Tibial nerve (tissue), 4 donors: ENCODE data around the gene ARAP1. TPM values are rescaled to one million over a fixed set of nuclear protein-coding genes. Genes with fewer than 3 reads are reported as not detected.

Experiments used
- DNase-seq, 2 donors: peaks; one replicate each; pipeline ENCODE4 v3.0.0-alpha.2; 2019; ENCODE audit warnings: low spot score in 2 of 2
- H3K27ac ChIP-seq, 4 donors: fragments of 200-600 bp; sonication (generic) in 3 of 4; one replicate each; pipeline ENCODE4 v1.5.1; 2017 to 2019; ENCODE audit warnings: mild to moderate bottlenecking in 1 of 4
- H3K27me3 ChIP-seq, 2 donors: fragments of 200-600 bp; sonication (generic) in 1 of 2; one replicate each; pipeline versions ENCODE4 v1.5.1 to v1.6.0; 2017 to 2019
- H3K36me3 ChIP-seq, 3 donors: fragments of 200-600 bp; sonication (generic); one replicate each; pipeline ENCODE4 v1.5.1; 2018 to 2019
- H3K4me1 ChIP-seq, 4 donors: fragments of 200-600 bp; sonication (generic) in 3 of 4; one replicate each; pipeline ENCODE4 v1.5.1; 2017 to 2019
- H3K4me3 ChIP-seq, 4 donors: fragments of 200-600 bp; sonication (generic) in 3 of 4; one replicate each; pipeline ENCODE4 v1.5.1; 2017 to 2019; ENCODE audit warnings: mild to moderate bottlenecking in 1 of 4, moderate library complexity in 1 of 4
- H3K9me3 ChIP-seq, 4 donors: fragments of 200-600 bp; sonication (generic) in 3 of 4; one replicate each; pipeline ENCODE4 v1.5.1; 2017 to 2019
- CTCF ChIP-seq, 5 experiments: fragments of 200-600 bp in 3 of 5; fragments of 450-650 bp in 2 of 5; sonication (generic) in 3 of 5; IDR thresholded peaks; one replicate each; pipeline ENCODE4 v1.5.1; 2016 to 2019; ENCODE audit warnings: antibody characterized with exemption in 5 of 5, mild to moderate bottlenecking in 3 of 5, moderate library complexity in 2 of 5
- EP300 ChIP-seq, 2 donors: sonication (generic); formaldehyde crosslinking; IDR thresholded peaks; one replicate each; pipeline ENCODE4 v1.6.1; 2017; ENCODE audit warnings: antibody characterized with exemption in 2 of 2, mild to moderate bottlenecking in 1 of 2
- POLR2A ChIP-seq, 2 donors: fragments of 450-650 bp; IDR thresholded peaks; one replicate each; pipeline ENCODE4 v1.6.1; 2017; ENCODE audit warnings: antibody characterized with exemption in 2 of 2, mild to moderate bottlenecking in 2 of 2, moderate library complexity in 2 of 2
- WGBS, 2 donors: methylation state at CpG; one replicate each; pipeline ENCODE4 v1.1.5; 2018; 5-methylcytosine and 5-hydroxymethylcytosine counted together
- total RNA-seq, 4 donors: library from RNA; depleted of rRNA; stranded (reverse); fragments of >200 nt; gene quantifications; one replicate each; pipeline ENCODE4 v1.1.0, GENCODE V29; 2016

ARAP1 gene
- total RNA-seq, 4 donors from 2014 or later = 104 to 151 (median 149) TPM

- TF ChIP-seq POLR2A (IDR thresholded peaks at IDR 0.05) (no peak), CTCF (IDR thresholded peaks at IDR 0.05) (no peak), EP300 (IDR thresholded peaks at IDR 0.05) (no peak)
- WGBS, 2 donors = 85 to 88% methylated on average over 4 of the region's 4 CpGs
- Histone ChIP-seq H3K27me3 (no peaks in the 10 kb centered on the region), H3K27ac (peak overlapping the region in 2 of 4 donors; percentile 45 to 77), H3K9me3 (no peaks in the 10 kb centered on the region), H3K4me3 (peak overlapping the region in 1 of 4 donors; percentile 71), H3K4me1 (peaks cover 0 to 53% (median 30%) of the 10 kb centered on the region in 4 donors), H3K36me3 (no peaks in the 10 kb centered on the region)
- DNase-seq = no peak
Observed at GRCh38 chr11:72779495-72780128, 27.4 kb upstream of the ARAP1 start.

- peaks cover 0 to 58% (median 30%) of the 10 kb centered on the region in 4 donors for H3K4me1 ChIP-seq
- H3K4me3 ChIP-seq = no peak overlapping the region
- no peak overlapping the region for H3K27ac ChIP-seq
- no peaks in the 10 kb centered on the region for H3K9me3 ChIP-seq
- TF ChIP-seq POLR2A (IDR thresholded peaks at IDR 0.05) = no peak
- H3K36me3 ChIP-seq = no peaks in the 10 kb centered on the region
- no peaks in the 10 kb centered on the region for H3K27me3 ChIP-seq
- DNase-seq = no peak
- 88% methylated on average over 7 of the region's 7 CpGs for WGBS, 2 donors
Observed at GRCh38 chr11:72778535-72779494, 26.6 kb upstream of the ARAP1 start.

- no peak for DNase-seq
- Histone ChIP-seq H3K9me3 (no peaks in the 10 kb centered on the region), H3K27ac (peak overlapping the region in 1 of 4 donors; percentile 17), H3K27me3 (no peaks in the 10 kb centered on the region), H3K4me1 (peaks cover 0 to 68% (median 31%) of the 10 kb centered on the region in 4 donors), H3K4me3 (no peak overlapping the region), H3K36me3 (no peaks in the 10 kb centered on the region)
- WGBS, 2 donors = 47 to 59% methylated on average over 5 of the region's 5 CpGs
- TF ChIP-seq POLR2A (IDR thresholded peaks at IDR 0.05) (no peak), CTCF (IDR thresholded peaks at IDR 0.05) (no peak), EP300 (IDR thresholded peaks at IDR 0.05) (no peak)
Observed at GRCh38 chr11:72777755-72778278, 25.6 kb upstream of the ARAP1 start.

GRCh38 chr11:72776844-72777754, 24.9 kb upstream of the ARAP1 start:
- Histone ChIP-seq H3K4me1 (peaks cover 0 to 62% (median 29%) of the 10 kb centered on the region in 4 donors), H3K27ac (peak overlapping the region in 1 of 4 donors; percentile 17)
- DNase-seq = no peak

More at GRCh38 chr11:72776844-72777754, 24.9 kb upstream of the ARAP1 start:
- TF ChIP-seq EP300 (IDR thresholded peaks at IDR 0.05) (no peak), CTCF (IDR thresholded peaks at IDR 0.05) (no peak), POLR2A (IDR thresholded peaks at IDR 0.05) (no peak)
- no peaks in the 10 kb centered on the region for H3K36me3 ChIP-seq
- WGBS, 2 donors = 64 to 81% methylated on average over 4 of the region's 7 CpGs
- H3K9me3 ChIP-seq = no peaks in the 10 kb centered on the region
- no peaks in the 10 kb centered on the region for H3K27me3 ChIP-seq
- H3K4me3 ChIP-seq = no peak overlapping the region
